Measurements from ENCODE around the gene PTPRU. TPM values are rescaled to one million over a fixed set of nuclear protein-coding genes. Genes with fewer than 3 reads are reported as not detected.
"Not testable (repeated sequence)": the region's sequence is repeated elsewhere in the genome, so short reads cannot be mapped to it uniquely, and the experiment has no call there.

Gene PTPRU
- total RNA-seq, 2 donors from 2014 or later: 28.7 to 47.8 TPM

DNA sequence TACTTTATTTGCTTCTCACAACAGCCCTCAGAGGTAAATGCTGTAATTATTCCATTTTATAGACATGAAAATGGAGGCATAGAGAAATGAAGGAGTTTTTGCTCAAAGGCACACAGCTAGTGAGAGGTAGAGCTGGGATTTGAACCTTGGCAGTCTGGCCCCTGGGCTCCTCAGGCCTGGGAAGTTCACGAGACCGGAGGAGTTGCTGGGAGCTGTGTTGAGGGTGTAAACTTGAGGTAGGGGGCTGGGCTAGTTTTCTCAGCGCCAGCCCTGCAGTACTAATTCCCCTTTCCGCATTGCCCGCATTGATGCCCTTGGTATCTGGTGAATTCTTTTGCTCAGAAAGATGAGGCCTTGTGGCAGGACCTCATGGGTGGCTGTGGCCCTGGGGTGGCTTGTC, 73.3 kb downstream of the PTPRU start:
- H3K27ac ChIP-seq: no peak overlapping the region
- DNase-seq (ENCODE audit: low spot score) (no peak), ATAC-seq (ENCODE audit: insufficient number of reproducible peaks, low FRiP score, low read depth) (no peak)
- TF ChIP-seq, protein P1, sequence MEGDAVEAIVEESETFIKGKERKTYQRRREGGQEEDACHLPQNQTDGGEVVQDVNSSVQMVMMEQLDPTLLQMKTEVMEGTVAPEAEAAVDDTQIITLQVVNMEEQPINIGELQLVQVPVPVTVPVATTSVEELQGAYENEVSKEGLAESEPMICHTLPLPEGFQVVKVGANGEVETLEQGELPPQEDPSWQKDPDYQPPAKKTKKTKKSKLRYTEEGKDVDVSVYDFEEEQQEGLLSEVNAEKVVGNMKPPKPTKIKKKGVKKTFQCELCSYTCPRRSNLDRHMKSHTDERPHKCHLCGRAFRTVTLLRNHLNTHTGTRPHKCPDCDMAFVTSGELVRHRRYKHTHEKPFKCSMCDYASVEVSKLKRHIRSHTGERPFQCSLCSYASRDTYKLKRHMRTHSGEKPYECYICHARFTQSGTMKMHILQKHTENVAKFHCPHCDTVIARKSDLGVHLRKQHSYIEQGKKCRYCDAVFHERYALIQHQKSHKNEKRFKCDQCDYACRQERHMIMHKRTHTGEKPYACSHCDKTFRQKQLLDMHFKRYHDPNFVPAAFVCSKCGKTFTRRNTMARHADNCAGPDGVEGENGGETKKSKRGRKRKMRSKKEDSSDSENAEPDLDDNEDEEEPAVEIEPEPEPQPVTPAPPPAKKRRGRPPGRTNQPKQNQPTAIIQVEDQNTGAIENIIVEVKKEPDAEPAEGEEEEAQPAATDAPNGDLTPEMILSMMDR (IDR thresholded peaks at IDR 0.05): no peak
- H3K36me3 ChIP-seq: peaks cover 30% of the 10 kb centered on the region
- H3K4me3 ChIP-seq: no peak overlapping the region
- no peaks in the 10 kb centered on the region for H3K27me3 ChIP-seq (replicated peaks; ENCODE audit: insufficient read depth)
- H3K9me3 ChIP-seq: no peaks in the 10 kb centered on the region
- no peaks in the 10 kb centered on the region for H3K4me1 ChIP-seq (ENCODE audit: control insufficient read depth in 1 of 2, low read depth in 2 of 2)

DNA sequence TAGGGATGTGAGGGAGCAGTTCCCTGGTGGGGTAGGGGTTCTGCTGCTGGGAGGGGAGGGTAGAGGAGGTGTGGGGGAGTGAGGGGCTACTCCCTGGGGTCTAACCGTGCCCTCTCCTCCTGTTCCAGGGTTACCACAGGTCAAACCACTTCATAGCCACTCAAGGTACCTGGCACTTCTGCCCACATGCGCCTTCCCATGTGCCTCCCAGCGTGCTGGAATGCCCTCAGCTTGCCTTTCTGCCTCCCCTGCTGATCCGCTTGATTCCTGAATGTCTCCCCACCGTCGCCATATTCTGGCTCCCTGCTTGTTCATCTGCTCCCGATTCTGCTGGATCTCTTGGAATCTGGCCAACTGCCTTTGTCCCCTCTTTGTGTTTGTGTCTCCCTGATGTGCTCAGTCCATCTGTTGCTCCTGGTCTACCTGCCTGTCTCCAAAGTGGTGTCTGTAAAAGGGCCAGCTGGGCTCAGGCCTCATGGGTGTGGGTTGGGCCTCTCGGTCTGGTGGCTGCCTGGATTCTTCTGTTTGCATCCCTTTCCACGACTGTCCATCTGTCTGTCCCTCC, 74.4 kb downstream of the PTPRU start:
- H3K4me3 ChIP-seq: no peak overlapping the region
- no peak for ATAC-seq (ENCODE audit: insufficient number of reproducible peaks, low FRiP score, low read depth)
- no peak for DNase-seq (ENCODE audit: low spot score)

DNA sequence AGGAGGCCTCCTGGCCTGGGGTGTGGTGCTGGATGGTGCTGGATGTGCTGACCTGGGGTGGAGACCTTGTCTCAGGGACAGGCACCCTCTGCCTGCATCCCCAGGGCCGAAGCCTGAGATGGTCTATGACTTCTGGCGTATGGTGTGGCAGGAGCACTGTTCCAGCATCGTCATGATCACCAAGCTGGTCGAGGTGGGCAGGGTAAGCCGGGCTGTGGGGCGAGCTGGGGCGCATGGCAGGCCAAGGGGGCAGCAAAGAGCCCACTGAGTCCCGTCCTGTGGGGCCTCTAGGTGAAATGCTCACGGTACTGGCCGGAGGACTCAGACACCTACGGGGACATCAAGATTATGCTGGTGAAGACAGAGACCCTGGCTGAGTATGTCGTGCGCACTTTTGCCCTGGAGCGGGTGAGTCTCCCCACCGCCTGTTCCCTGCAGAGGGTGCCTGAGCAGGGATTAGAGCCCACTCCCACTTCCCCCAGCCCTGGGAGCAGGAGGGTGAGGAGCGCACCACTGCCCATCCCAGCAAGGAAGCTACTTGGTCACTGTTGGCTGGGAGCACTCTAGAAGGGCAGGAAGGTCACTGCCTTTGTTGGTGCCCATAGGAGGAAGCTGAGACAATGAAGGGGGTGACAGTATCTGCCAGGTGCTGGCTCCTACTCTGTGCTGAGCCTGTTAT, 75.2 kb downstream of the PTPRU start:
- TF ChIP-seq, protein P1 (IDR thresholded peaks at IDR 0.05): no peak
- no peak for ATAC-seq (ENCODE audit: insufficient number of reproducible peaks, low FRiP score, low read depth)
- H3K27ac ChIP-seq: no peak overlapping the region
- H3K27me3 ChIP-seq (replicated peaks; ENCODE audit: insufficient read depth): no peaks in the 10 kb centered on the region
- H3K4me3 ChIP-seq: no peak overlapping the region
- H3K9me3 ChIP-seq: no peaks in the 10 kb centered on the region
- DNase-seq (ENCODE audit: low spot score): no peak
- peaks cover 17% of the 10 kb centered on the region for H3K36me3 ChIP-seq
- no peaks in the 10 kb centered on the region for H3K4me1 ChIP-seq (ENCODE audit: control insufficient read depth in 1 of 2, low read depth in 2 of 2)

More for the DNA sequence above, 74.4 kb downstream of the PTPRU start:
- Histone ChIP-seq H3K36me3 (peaks cover 20% of the 10 kb centered on the region), H3K9me3 (no peaks in the 10 kb centered on the region), H3K27me3 (replicated peaks; ENCODE audit: insufficient read depth) (no peaks in the 10 kb centered on the region), H3K27ac (no peak overlapping the region), H3K4me1 (ENCODE audit: control insufficient read depth in 1 of 2, low read depth in 2 of 2) (no peaks in the 10 kb centered on the region)
- TF ChIP-seq, protein P1 (IDR thresholded peaks at IDR 0.05): no peak

DNA sequence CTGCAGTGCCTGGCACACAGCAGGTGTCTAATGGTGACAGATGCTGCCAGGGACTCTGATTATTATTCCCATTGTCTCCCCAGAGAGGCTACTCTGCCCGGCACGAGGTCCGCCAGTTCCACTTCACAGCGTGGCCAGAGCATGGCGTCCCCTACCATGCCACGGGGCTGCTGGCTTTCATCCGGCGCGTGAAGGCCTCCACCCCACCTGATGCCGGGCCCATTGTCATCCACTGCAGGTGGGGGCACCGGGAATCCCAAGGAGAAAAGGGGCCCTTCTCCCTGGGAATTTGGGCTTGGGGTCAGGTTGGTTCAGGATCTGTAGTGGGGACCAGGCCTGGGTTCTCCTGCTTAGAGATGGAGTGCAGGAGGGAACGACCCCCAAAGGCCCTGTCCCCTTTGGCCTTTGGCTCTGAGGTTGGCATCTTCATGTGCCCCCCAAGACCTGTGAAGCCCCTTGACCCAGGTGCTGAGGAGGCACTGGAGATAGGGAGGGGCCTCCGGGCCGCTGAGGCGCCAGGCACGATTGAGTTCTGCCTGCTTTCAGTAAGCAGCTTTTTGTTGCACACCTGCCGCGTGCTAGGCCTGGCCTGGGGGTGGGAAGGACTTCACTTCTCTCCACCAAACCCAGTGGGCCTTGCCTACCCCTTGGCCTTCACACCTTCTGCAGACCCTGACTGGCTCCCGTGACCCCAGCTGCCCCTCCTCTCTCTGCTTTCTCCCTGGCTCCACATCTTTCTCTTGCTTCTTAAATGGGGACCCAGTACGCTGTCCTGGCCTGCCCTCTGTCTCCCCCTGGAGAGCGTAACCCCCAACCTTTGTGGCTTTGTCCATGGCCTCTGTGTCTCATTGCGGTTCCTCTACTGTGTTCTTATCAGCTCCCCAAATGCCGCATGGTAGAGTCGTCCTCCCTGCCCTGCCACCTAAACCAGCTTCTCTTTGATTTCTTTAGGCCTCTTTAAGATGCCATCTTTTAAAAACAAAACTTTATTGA, 76.4 kb downstream of the PTPRU start:
- H3K27me3 ChIP-seq (replicated peaks; ENCODE audit: insufficient read depth): no peaks in the 10 kb centered on the region
- peaks cover 19% of the 10 kb centered on the region for H3K36me3 ChIP-seq
- no peak for ATAC-seq (ENCODE audit: insufficient number of reproducible peaks, low FRiP score, low read depth)
- H3K9me3 ChIP-seq: no peaks in the 10 kb centered on the region
- no peak for DNase-seq (ENCODE audit: low spot score)
- no peaks in the 10 kb centered on the region for H3K4me1 ChIP-seq (ENCODE audit: control insufficient read depth in 1 of 2, low read depth in 2 of 2)
- TF ChIP-seq, protein P1 (IDR thresholded peaks at IDR 0.05): no peak
- no peak overlapping the region for H3K27ac ChIP-seq
- no peak overlapping the region for H3K4me3 ChIP-seq

DNA sequence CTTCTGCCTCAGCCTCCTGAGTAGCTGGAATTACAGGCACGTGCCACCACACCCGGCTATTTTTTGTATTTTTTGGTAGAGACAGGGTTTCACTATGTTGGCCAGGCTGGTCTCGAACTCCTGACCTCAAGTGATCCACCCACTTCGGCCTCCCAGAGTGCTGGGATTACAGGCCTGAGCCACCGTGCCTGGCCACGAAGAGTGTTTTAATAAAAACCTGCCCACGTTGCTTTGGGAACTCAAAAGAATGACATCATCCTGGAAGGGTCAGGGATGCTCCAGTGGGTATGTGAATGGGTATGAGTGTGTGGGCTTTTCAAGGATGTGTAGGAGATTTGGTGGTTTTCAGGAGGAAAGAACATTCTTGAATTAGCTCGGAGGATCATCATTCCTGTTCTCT, 78.4 kb downstream of the PTPRU start:
- not testable (repeated sequence) for H3K27me3 ChIP-seq (replicated peaks; ENCODE audit: insufficient read depth); H3K4me3 ChIP-seq; H3K27ac ChIP-seq; H3K4me1 ChIP-seq (ENCODE audit: control insufficient read depth in 1 of 2, low read depth in 2 of 2); ATAC-seq (ENCODE audit: insufficient number of reproducible peaks, low FRiP score, low read depth); H3K9me3 ChIP-seq; DNase-seq (ENCODE audit: low spot score)
- peaks cover 27% of the 10 kb centered on the region for H3K36me3 ChIP-seq

Data from thoracic aorta (tissue), 2 donors.